Tibial nerve (tissue), 4 donors: ENCODE results near the gene GMDS. TPM values are rescaled to one million over a fixed set of nuclear protein-coding genes. Genes with fewer than 3 reads are reported as not detected.
A peak's percentile ranks its signal among the peaks of the same experiment; 100 is the strongest.

Experiments
- DNase-seq, 2 donors: peaks; one replicate each; pipeline ENCODE4 v3.0.0-alpha.2; 2019; ENCODE audit warnings: low spot score in 2 of 2
- H3K27ac ChIP-seq, 4 donors: fragments of 200-600 bp; sonication (generic) in 3 of 4; one replicate each; pipeline ENCODE4 v1.5.1; 2017 to 2019; ENCODE audit warnings: mild to moderate bottlenecking in 1 of 4
- H3K27me3 ChIP-seq, 2 donors: fragments of 200-600 bp; sonication (generic) in 1 of 2; one replicate each; pipeline versions ENCODE4 v1.5.1 to v1.6.0; 2017 to 2019
- H3K36me3 ChIP-seq, 3 donors: fragments of 200-600 bp; sonication (generic); one replicate each; pipeline ENCODE4 v1.5.1; 2018 to 2019
- H3K4me1 ChIP-seq, 4 donors: fragments of 200-600 bp; sonication (generic) in 3 of 4; one replicate each; pipeline ENCODE4 v1.5.1; 2017 to 2019
- H3K4me3 ChIP-seq, 4 donors: fragments of 200-600 bp; sonication (generic) in 3 of 4; one replicate each; pipeline ENCODE4 v1.5.1; 2017 to 2019; ENCODE audit warnings: mild to moderate bottlenecking in 1 of 4, moderate library complexity in 1 of 4
- H3K9me3 ChIP-seq, 4 donors: fragments of 200-600 bp; sonication (generic) in 3 of 4; one replicate each; pipeline ENCODE4 v1.5.1; 2017 to 2019
- EP300 ChIP-seq, 2 donors: sonication (generic); formaldehyde crosslinking; IDR thresholded peaks; one replicate each; pipeline ENCODE4 v1.6.1; 2017; ENCODE audit warnings: antibody characterized with exemption in 2 of 2, mild to moderate bottlenecking in 1 of 2
- POLR2A ChIP-seq, 2 donors: fragments of 450-650 bp; IDR thresholded peaks; one replicate each; pipeline ENCODE4 v1.6.1; 2017; ENCODE audit warnings: antibody characterized with exemption in 2 of 2, mild to moderate bottlenecking in 2 of 2, moderate library complexity in 2 of 2
- WGBS, 2 donors: methylation state at CpG; one replicate each; pipeline ENCODE4 v1.1.5; 2018; 5-methylcytosine and 5-hydroxymethylcytosine counted together
- total RNA-seq, 4 donors: library from RNA; depleted of rRNA; stranded (reverse); fragments of >200 nt; gene quantifications; one replicate each; pipeline ENCODE4 v1.1.0, GENCODE V29; 2016
- TF ChIP-seq, protein P1 (sequence below), 5 experiments: fragments of 200-600 bp in 3 of 5; fragments of 450-650 bp in 2 of 5; sonication (generic) in 3 of 5; IDR thresholded peaks; one replicate each; pipeline ENCODE4 v1.5.1; 2016 to 2019; ENCODE audit warnings: antibody characterized with exemption in 5 of 5, mild to moderate bottlenecking in 3 of 5, moderate library complexity in 2 of 5

Gene GMDS
- total RNA-seq, 4 donors from 2014 or later, result 14.9 to 46.5 (median 32.8) TPM

DNA sequence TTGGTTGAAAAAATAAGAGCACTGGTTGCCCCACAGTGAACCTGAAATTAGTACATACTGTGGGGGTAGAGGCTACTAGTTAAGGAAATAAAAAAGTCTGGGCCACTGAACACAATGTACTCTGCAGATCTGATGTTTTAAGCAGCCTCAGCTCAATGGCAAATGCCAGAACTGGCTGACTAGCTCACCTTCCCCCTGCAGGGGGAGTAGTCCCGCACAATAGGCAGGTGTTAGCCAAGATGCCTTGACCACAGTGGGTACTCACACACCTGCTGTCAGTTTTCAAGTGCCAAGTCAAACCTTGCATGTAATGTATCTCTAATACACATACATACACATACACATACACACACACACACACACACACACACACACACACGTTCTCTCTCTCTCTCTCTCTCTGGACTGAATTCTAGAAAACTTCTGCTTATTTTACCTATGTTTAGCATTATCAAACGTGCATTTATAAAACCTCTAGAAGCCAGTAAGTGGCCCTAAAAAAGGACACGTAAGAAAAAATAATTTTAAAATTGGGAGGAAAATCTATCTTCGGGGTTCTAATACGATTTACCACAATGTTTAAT, 36.1 kb downstream of the GMDS start:
- no peak for DNase-seq
- Histone ChIP-seq H3K27me3 (no peaks in the 10 kb centered on the region), H3K4me3 (no peak overlapping the region), H3K9me3 (no peaks in the 10 kb centered on the region), H3K36me3 (no peaks in the 10 kb centered on the region), H3K27ac (no peak overlapping the region), H3K4me1 (no peaks in the 10 kb centered on the region)
- 67 to 81% methylated on average over 6 of the region's 6 CpGs for WGBS, 2 donors
- TF ChIP-seq, protein P1, sequence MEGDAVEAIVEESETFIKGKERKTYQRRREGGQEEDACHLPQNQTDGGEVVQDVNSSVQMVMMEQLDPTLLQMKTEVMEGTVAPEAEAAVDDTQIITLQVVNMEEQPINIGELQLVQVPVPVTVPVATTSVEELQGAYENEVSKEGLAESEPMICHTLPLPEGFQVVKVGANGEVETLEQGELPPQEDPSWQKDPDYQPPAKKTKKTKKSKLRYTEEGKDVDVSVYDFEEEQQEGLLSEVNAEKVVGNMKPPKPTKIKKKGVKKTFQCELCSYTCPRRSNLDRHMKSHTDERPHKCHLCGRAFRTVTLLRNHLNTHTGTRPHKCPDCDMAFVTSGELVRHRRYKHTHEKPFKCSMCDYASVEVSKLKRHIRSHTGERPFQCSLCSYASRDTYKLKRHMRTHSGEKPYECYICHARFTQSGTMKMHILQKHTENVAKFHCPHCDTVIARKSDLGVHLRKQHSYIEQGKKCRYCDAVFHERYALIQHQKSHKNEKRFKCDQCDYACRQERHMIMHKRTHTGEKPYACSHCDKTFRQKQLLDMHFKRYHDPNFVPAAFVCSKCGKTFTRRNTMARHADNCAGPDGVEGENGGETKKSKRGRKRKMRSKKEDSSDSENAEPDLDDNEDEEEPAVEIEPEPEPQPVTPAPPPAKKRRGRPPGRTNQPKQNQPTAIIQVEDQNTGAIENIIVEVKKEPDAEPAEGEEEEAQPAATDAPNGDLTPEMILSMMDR (IDR thresholded peaks at IDR 0.05), result peak in 2 of 5 experiments; percentile 20 to 28
- TF ChIP-seq EP300 (IDR thresholded peaks at IDR 0.05), result no peak

- Histone ChIP-seq H3K27ac (no peak overlapping the region), H3K4me3 (no peak overlapping the region), H3K36me3 (no peaks in the 10 kb centered on the region), H3K4me1 (peaks cover 0 to 5% (median 0%) of the 10 kb centered on the region in 4 donors), H3K9me3 (no peaks in the 10 kb centered on the region), H3K27me3 (no peaks in the 10 kb centered on the region)
- DNase-seq, result no peak
- TF ChIP-seq POLR2A (IDR thresholded peaks at IDR 0.05) (no peak), EP300 (IDR thresholded peaks at IDR 0.05) (no peak)
- TF ChIP-seq, protein P1 (IDR thresholded peaks at IDR 0.05), result no peak
- WGBS, 2 donors, result 76 to 85% methylated on average over 3 of the region's 3 CpGs
Observed at GRCh38 chr6:2208468-2208867, 36.9 kb downstream of the GMDS start.

DNA sequence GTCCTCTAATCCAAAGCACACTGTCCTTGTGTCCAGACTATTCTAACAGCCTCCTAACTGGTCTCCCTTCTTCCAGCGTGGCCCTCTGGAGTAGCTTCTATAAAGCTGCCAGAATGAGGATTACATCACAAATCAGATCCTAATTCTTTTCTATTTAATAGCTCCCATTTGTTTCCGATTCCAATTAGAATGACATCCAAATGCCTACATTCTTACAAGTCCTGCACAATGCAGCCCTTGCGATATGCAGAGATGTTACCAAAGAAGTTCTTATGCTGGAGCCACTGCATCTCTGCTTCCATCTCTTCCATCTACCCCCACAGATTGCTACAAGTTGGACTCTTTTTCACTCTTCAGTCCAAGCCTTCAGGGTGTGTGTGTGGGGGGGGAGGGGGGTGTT, 40.0 kb downstream of the GMDS start:
- peaks cover 0 to 16% (median 2%) of the 10 kb centered on the region in 4 donors for H3K4me1 ChIP-seq
- DNase-seq, result no peak
- WGBS, 2 donors, result 46 to 65% methylated on average over 3 of the region's 3 CpGs
- no peak overlapping the region for H3K4me3 ChIP-seq
- no peaks in the 10 kb centered on the region for H3K9me3 ChIP-seq
- TF ChIP-seq POLR2A (IDR thresholded peaks at IDR 0.05) (no peak), EP300 (IDR thresholded peaks at IDR 0.05) (no peak)
- TF ChIP-seq, protein P1 (IDR thresholded peaks at IDR 0.05), result no peak
- H3K36me3 ChIP-seq, result no peaks in the 10 kb centered on the region
- H3K27ac ChIP-seq, result no peak overlapping the region
- H3K27me3 ChIP-seq, result no peaks in the 10 kb centered on the region

- no peaks in the 10 kb centered on the region for H3K9me3 ChIP-seq
- TF ChIP-seq, protein P1 (IDR thresholded peaks at IDR 0.05), result no peak
- TF ChIP-seq EP300 (IDR thresholded peaks at IDR 0.05), result no peak
- TF ChIP-seq POLR2A (IDR thresholded peaks at IDR 0.05), result no peak
- H3K27me3 ChIP-seq, result no peaks in the 10 kb centered on the region
- no peaks in the 10 kb centered on the region for H3K36me3 ChIP-seq
- no peak overlapping the region for H3K27ac ChIP-seq
- DNase-seq, result no peak
- H3K4me1 ChIP-seq, result peaks cover 0 to 16% (median 2%) of the 10 kb centered on the region in 4 donors
- 86 to 88% methylated on average over 2 of the region's 2 CpGs for WGBS, 2 donors
- no peak overlapping the region for H3K4me3 ChIP-seq
Observed at GRCh38 chr6:2204272-2204671, 41.1 kb downstream of the GMDS start.

- Histone ChIP-seq H3K4me3 (no peak overlapping the region), H3K9me3 (no peaks in the 10 kb centered on the region), H3K36me3 (no peaks in the 10 kb centered on the region), H3K27ac (peak overlapping the region in 2 of 4 donors; percentile 25 to 36), H3K27me3 (no peaks in the 10 kb centered on the region), H3K4me1 (peaks cover 0 to 16% (median 2%) of the 10 kb centered on the region in 4 donors)
- WGBS, 2 donors, result 23 to 32% methylated on average over 3 of the region's 3 CpGs
- no peak for DNase-seq
- peak in 1 of 2 donors; percentile 10 for TF ChIP-seq EP300 (IDR thresholded peaks at IDR 0.05)
- TF ChIP-seq, protein P1 (IDR thresholded peaks at IDR 0.05), result no peak
Observed at GRCh38 chr6:2203264-2203663, 42.1 kb downstream of the GMDS start.
